Measurements from ENCODE around the gene ACCS.

ACCS gene

GRCh38 chr11:44024977-44025376 lies 41.1 kb upstream of the ACCS start:
- H3K4me3 ChIP-seq (ENCODE audit: low read depth, low read length), result no peak overlapping the region
- ChIA-PET POLR2A (no interaction called here), CTCF (interaction anchor here (1.4 kb wide), 1 partner anchor 135 kb away, joined by 5 read pairs; no protein-coding TSS in a partner anchor)
- no peak for DNase-seq (ENCODE audit: low read depth, low spot score)
- TF ChIP-seq CTCF (IDR thresholded peaks at IDR 0.05; ENCODE audit: insufficient read depth, low read length, missing control alignments), result no peak

GRCh38 chr11:44025727-44026126 lies 40.3 kb upstream of the ACCS start:
- DNase-seq (ENCODE audit: low read depth, low spot score), result no peak
- no peak for TF ChIP-seq CTCF (IDR thresholded peaks at IDR 0.05; ENCODE audit: insufficient read depth, low read length, missing control alignments)
- no peak overlapping the region for H3K4me3 ChIP-seq (ENCODE audit: low read depth, low read length)
- ChIA-PET POLR2A (no interaction called here), CTCF (interaction anchor here (1.4 to 3.6 kb wide), 2 partner anchors 11 to 135 kb away, joined by 5 to 18 read pairs; no protein-coding TSS in a partner anchor)

GRCh38 chr11:44028401-44028800 lies 37.7 kb upstream of the ACCS start:
- DNase-seq (ENCODE audit: low read depth, low spot score), result no peak
- H3K4me3 ChIP-seq (ENCODE audit: low read depth, low read length), result no peak overlapping the region
- ChIA-PET POLR2A (no interaction called here), CTCF (interaction anchor here (1.2 to 3.6 kb wide), 4 partner anchors 8 to 139 kb away, joined by 3 to 18 read pairs (median 8); partner anchors contain the start of gene EXT2)
- TF ChIP-seq CTCF (IDR thresholded peaks at IDR 0.05; ENCODE audit: insufficient read depth, low read length, missing control alignments), result no peak

- TF ChIP-seq CTCF (IDR thresholded peaks at IDR 0.05; ENCODE audit: insufficient read depth, low read length, missing control alignments), result no peak
- no peak overlapping the region for H3K4me3 ChIP-seq (ENCODE audit: low read depth, low read length)
- DNase-seq (ENCODE audit: low read depth, low spot score), result no peak
- POLR2A ChIA-PET, result interaction anchor here (1.2 kb wide), 1 partner anchor 148 kb away, joined by 3 read pairs; no protein-coding TSS in a partner anchor
- CTCF ChIA-PET, result interaction anchor here (1.2 to 17.9 kb wide), 5 partner anchors 8 to 140 kb away, joined by 3 to 444 read pairs (median 13); partner anchors contain the start of gene EXT2
Observed at GRCh38 chr11:44028816-44029506, 37.1 kb upstream of the ACCS start.

GRCh38 chr11:44029507-44029845 lies 36.6 kb upstream of the ACCS start:
- no peak for TF ChIP-seq CTCF (IDR thresholded peaks at IDR 0.05; ENCODE audit: insufficient read depth, low read length, missing control alignments)
- POLR2A ChIA-PET, result interaction anchor here (1.2 kb wide), 1 partner anchor 148 kb away, joined by 3 read pairs; no protein-coding TSS in a partner anchor
- CTCF ChIA-PET, result interaction anchor here (17.9 kb wide), 1 partner anchor 136 kb away, joined by 444 read pairs; no protein-coding TSS in a partner anchor
- no peak for DNase-seq (ENCODE audit: low read depth, low spot score)
- H3K4me3 ChIP-seq (ENCODE audit: low read depth, low read length), result no peak overlapping the region

All from AG04449 (cell line).